Body of pancreas (tissue), 4 donors: ENCODE results near the gene ZNF335.

Experiments used
- CTCF ChIP-seq, 7 experiments: fragments of 450-650 bp in 4 of 7; fragments of 200-600 bp in 3 of 7; sonication (generic) in 3 of 7; IDR thresholded peaks; one replicate each; pipeline ENCODE4 v1.5.1; 2016 to 2019; ENCODE audit warnings: antibody characterized with exemption in 7 of 7
- POLR2A ChIP-seq, 3 donors: fragments of 450-650 bp; IDR thresholded peaks; one replicate each; pipeline ENCODE4 v1.6.1; 2016; ENCODE audit warnings: antibody characterized with exemption in 3 of 3, mild to moderate bottlenecking in 2 of 3

GRCh38 chr20:45949542-45950329 lies 22.3 kb downstream of the ZNF335 start:
- TF ChIP-seq CTCF (IDR thresholded peaks at IDR 0.05) (no peak), POLR2A (IDR thresholded peaks at IDR 0.05) (no peak)
